HS-27A (cell line): Measurements from ENCODE around the gene RSPO1.

Experiments used
- DNase-seq: peaks from one replicate; pipeline ENCODE4 v3.0.0-alpha.2; 2012; ENCODE audit warnings: low read depth, missing footprints

RSPO1 gene

GRCh38 chr1:37656881-37657280, 22.2 kb upstream of the RSPO1 start:
- no peak for DNase-seq

DNA sequence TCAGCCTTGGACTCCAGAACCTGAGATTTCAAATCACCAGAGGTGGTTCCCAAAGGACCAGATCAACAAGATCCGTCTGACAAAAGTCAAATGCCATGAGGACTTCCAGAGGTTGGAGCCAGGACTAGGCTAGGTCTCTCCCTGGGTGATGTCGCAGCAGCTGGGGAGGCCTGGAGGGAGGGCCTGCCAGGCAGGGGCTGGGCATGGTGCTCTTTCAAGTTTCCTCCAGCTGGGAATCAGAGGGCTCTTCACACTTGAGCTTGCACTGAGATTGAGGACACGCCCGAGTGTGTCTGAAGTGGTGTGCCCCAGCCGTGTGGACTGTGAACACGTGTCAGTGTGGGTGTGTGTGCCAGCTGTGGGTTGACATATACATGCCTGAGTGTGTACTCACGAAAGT, 21.3 kb upstream of the RSPO1 start:
- no peak for DNase-seq

GRCh38 chr1:37655274-37655673, 20.6 kb upstream of the RSPO1 start:
- DNase-seq, result no peak

GRCh38 chr1:37653906-37654305, 19.2 kb upstream of the RSPO1 start:
- DNase-seq, result no peak

GRCh38 chr1:37652976-37653375, 18.3 kb upstream of the RSPO1 start:
- no peak for DNase-seq

DNA sequence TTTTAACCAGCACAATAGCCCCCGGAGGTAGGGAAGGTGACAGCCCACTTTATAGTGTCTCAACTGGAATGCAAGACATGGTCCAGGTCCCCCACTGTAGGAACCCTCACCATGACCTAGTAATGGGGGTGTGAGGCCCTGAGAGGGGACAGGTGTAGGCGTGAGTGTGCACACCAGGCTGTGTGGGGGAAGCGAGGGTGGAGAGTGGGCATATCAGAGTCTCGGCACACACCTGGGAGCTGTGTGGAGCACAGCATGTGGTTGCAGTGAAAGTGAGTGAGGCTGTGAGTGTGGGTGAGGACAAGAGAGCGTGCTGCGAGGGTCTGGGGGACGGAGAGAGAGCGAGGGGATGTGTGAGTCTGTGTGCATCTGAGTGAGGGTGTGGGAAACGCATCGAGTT, 17.1 kb upstream of the RSPO1 start:
- no peak for DNase-seq

DNA sequence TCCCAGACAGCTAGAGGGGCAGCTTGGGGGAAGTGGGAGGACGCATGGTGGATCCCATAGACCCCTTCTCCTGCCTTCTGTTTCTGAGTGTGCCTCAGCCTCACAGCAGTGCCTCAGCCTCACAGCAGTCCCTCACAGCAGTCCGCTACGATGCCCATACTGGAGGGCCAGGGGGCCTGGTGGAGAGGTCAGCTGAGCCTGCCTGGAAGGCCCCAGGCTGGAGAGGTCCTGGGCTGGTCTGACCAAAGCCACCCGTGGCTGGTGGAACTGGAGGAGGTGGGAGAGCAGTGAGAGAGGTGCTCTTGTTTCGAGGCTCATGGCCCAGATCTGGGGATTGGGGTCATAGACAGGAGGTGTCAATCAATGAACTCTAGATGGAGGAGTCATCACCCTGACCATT, 16.0 kb upstream of the RSPO1 start:
- DNase-seq, result no peak

GRCh38 chr1:37650173-37650572, 15.5 kb upstream of the RSPO1 start:
- no peak for DNase-seq

DNA sequence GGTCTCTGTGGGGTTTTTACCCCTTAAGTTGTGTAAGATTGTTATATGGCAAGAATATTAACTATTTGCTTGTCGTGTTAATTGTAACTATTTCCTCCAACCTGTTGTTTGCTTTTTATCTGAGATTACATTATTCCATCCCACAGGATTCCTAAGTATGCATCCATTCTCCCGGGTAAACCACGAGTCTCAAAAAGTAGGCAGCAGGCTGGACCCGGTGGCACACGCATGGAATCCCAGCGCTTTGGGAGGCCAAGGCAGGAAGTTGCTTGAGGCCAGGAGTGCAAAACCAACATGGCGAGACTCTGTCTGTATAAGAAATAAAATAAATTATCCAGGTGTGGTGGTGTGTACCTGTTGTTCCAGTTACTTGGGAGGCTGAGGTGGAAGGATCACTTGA, 12.6 kb upstream of the RSPO1 start:
- no peak for DNase-seq

DNA sequence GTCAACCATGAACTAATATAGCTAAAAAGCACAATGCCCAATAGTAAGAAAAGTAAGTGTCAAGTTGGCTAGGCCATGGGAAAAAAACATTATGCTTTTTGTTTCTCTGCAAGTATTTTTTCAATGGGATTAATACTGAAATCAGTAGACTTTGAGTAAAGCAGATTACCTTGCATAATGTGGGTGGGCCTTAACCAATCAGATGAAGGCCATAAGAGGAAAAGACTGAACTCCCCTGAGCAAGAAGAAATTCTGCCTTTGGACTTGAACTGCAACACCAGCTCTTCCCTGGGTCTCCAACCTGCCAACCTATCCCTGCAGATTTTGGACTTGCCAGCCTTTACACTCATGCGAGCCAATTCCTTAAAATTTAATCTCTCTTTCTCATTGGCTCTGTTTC, 6.4 kb upstream of the RSPO1 start:
- DNase-seq, result no peak

DNA sequence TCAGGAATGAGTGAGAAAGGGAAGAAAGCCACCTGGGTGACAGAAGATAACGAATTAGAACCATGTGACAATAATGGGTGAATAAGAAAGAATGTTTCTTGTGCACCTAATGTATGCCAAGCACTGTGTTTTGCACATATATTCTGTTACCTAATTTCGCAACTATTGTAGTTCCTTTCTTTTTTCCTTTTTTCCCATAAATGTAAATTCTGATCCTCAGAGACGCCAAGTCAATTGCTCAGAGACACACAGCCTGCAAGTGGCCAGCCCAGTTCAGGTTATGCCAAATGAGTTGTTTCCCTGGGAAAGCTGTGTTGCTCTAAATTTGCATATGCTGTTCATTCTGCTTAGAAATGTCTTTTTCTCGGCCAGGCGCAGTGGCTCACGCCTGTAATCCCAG, 1.7 kb upstream of the RSPO1 start:
- DNase-seq, result no peak

DNA sequence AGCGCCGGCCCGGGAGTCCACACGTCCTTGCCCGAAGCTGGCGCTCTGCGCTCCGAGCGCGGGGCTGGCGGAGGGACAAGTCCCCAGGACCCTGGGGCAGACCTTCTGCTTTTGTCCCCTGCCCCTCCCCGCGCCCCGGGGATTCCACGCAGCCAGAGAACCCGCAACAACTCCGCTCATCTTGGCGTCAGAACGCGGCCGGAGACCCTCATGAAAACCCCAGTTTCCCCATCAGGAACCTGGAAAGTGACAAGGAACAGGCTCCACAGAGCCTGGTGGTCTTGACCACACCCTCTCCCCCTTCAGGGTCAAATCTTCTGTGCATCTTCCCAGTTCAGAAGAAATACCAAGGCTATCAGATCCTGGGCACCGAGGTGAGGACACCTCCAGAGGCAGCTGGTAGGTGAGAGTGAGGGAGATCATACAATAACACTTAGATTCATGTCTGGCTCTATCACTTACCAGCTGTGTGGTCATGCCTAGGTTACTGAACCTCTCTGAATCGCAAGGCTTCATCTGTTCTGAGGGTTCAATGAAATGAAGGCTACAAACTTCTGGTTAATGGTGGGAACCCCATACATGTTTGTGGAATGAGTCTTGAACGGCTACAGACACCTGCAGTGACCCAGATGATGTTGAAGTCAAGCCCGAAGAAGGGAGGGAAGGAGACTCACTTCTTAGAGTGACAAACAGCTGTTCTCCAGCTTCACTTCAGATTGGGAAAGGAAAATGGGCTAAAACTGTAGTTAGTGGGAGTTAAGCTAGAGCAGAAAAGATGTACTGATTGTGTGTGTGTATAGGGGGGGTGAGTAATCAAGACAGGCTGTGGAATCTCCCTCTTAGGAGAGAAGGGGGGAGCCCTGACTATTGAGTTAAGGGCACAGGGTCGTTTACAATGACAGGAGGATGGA, 555 bp upstream of the RSPO1 start:
- no peak for DNase-seq

- no peak for DNase-seq
These were observed 801 bp downstream of the RSPO1 start for GRCh38 chr1:37633938-37634243.

DNA sequence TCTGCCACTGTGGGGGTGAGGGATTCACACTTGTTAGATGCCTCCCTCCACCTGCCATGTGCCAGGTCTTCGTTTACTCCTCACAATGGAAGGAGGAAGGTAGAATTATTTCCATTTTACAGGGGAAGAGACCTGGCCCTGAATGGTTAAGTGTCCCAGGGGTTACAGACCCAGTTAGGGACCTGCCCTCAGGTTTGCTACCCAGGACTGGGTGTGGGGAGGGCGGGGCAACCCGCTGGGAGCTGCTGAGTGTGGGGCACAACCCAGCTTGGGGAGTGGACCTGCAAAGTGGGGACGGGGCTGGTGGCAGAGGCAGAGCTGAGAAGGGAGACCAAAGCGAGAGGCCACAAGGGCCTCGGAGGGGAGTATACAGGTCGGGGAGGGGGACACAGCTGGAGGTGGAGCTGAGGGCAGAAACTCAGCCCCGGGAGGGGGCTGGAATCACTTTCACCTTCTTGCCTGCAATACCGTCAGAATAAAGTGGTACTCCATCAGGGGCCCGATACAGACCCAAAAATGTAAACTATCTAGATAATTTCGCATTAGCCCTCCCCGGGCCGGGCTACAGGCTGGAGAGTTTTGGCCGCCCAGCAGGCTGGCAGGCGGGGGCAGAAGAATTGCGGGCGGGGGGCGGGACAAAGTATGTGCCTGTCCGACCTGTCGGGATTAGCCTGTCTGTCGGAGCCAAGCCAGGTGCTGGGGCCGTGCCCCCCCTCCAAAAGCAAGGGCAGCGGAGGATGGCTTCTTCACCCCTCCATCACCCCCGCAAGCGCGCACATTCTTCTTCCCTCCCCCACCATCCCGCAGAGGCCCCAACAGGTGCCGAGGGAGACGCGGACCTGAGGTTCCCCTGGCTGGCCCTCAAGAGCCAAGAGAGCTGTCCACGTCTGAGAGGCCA, 1.4 kb downstream of the RSPO1 start:
- DNase-seq, result no peak

DNA sequence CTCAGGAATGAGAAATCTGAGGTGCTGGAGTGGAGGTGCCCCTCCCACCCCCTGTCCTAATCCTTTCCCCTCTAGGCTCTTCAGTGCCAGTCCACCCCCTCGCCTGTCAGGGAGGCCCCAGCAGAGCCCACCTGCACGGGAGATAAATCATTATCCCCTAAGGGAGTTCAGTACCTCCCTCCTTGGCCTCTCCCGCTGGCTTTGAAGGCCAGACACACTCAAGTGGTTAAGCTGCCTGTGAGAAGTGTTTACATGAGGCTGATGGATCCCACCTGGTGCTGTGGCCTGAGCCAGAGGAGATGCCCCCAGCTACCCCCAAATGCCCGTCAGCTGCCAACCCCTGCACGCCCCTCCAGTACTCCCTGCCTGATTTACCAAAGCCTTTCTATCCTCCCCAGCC, 3.7 kb downstream of the RSPO1 start:
- no peak for DNase-seq

DNA sequence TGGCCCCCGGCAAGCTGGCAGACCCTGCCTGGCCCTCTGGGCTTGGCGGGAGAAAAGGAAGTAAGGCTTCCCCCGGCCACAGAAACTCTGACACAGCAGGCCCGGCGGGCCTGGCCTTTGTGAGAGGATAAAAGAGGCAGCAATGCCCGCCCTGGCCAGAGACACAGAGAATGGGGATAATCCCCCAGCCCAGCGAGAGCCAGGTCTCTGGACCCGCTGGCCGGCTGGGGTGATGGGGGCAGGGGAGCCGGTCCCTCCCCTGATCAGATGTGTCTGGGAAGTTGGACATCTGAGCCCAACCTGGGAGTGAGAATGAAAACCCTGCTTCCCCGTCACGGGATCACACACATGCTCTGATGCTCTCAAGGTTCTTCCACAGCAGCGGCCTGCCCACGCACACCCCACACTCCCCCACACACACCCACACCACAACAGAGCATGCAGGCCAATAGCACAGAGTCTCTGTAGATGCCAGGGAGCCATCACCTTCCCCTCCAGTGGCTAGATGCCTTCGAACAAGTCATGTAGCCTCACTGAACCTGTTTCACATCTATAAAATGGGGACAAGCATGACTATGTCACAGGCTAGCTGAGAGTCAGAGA, 4.2 kb downstream of the RSPO1 start:
- no peak for DNase-seq

- no peak for DNase-seq
These were observed 4.8 kb downstream of the RSPO1 start for GRCh38 chr1:37629726-37630425.

GRCh38 chr1:37629008-37629407, 5.7 kb downstream of the RSPO1 start:
- no peak for DNase-seq

- no peak for DNase-seq
These were observed 6.6 kb downstream of the RSPO1 start for GRCh38 chr1:37628026-37628556.

DNA sequence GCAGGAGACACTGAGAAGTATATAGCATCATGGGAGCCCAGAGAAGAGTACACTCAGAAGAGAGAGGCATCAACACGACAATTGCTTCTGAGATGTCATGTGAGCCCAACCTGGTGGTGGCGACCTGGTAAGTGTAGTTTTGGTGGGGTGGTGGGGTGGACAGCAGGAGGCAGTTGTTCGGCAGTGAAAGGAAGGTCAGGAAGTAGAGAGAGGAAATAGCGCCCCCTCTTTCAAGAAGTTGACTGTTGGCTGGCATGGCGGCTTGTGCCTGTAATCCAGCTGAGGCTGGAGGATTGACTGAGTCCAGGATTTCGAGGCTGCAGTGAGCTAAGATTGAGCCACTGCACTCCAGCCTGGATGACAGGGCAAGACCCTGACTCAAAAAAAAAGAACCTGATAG, 12.6 kb downstream of the RSPO1 start:
- DNase-seq, result no peak

GRCh38 chr1:37621326-37621870, 13.3 kb downstream of the RSPO1 start:
- no peak for DNase-seq

DNA sequence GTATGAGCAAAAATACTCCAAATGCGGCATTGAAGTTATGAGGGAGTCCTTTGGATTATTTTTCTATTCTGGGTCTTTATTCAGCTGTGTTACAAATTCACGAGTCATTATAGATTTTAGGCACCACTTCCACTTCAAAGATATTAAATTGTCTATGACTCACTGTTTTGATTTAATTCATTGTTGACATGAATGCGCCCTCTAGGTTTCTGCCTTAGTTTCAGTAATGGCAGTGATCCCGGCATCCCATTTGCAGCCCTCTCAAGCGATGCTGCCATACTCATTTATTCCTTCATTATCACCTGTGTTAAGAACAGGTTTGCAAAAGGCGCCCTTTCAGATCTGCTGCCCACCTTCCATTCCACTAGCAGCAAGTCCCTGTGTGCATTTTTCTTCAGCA, 14.0 kb downstream of the RSPO1 start:
- no peak for DNase-seq
